KOPT-K1 (cell line): Measurements from ENCODE around the gene ARFRP1.

ENCODE experiments used
- H3K27ac ChIP-seq: fragments of 200-600 bp; sonication (generic); 2 replicates; pipeline ENCODE4 v1.5.1; 2016; ENCODE audit warnings: antibody characterized with exemption, mild to moderate bottlenecking, low read depth, low read length; ENCODE audit not compliant: poor library complexity, severe bottlenecking
- H3K36me3 ChIP-seq: fragments of 200-600 bp; sonication (generic); 2 replicates; pipeline ENCODE4 v1.5.1; 2017; ENCODE audit warnings: antibody characterized with exemption, mild to moderate bottlenecking, low read length, moderate library complexity; ENCODE audit not compliant: insufficient read depth
- H3K9me3 ChIP-seq: fragments of 200-600 bp; sonication (generic); 2 replicates; pipeline ENCODE4 v1.5.1; 2017; ENCODE audit warnings: antibody characterized with exemption, low read length, mild to moderate bottlenecking; ENCODE audit not compliant: insufficient read depth, poor library complexity, severe bottlenecking

Gene ARFRP1

GRCh38 chr20:63746751-63747315, 39.1 kb upstream of the ARFRP1 start:
- H3K27ac ChIP-seq, result no peak overlapping the region
- peaks cover 5% of the 10 kb centered on the region; the same call in 1 of the 2 replicates for H3K36me3 ChIP-seq
- H3K9me3 ChIP-seq, result no peaks in the 10 kb centered on the region

- H3K36me3 ChIP-seq, result peaks cover 5% of the 10 kb centered on the region; the same call in 1 of the 2 replicates
- H3K27ac ChIP-seq, result no peak overlapping the region
These were observed 38.4 kb upstream of the ARFRP1 start for GRCh38 chr20:63745961-63746731.

GRCh38 chr20:63745424-63745805, 37.6 kb upstream of the ARFRP1 start:
- Histone ChIP-seq H3K36me3 (peaks cover 5% of the 10 kb centered on the region; the same call in 1 of the 2 replicates), H3K9me3 (no peaks in the 10 kb centered on the region), H3K27ac (no peak overlapping the region)

More at GRCh38 chr20:63745961-63746731, 38.4 kb upstream of the ARFRP1 start:
- H3K9me3 ChIP-seq, result no peaks in the 10 kb centered on the region

GRCh38 chr20:63744574-63745423, 37.0 kb upstream of the ARFRP1 start:
- Histone ChIP-seq H3K27ac (no peak overlapping the region), H3K9me3 (no peaks in the 10 kb centered on the region)

GRCh38 chr20:63744158-63744557, 36.4 kb upstream of the ARFRP1 start:
- Histone ChIP-seq H3K27ac (no peak overlapping the region), H3K9me3 (no peaks in the 10 kb centered on the region)

More at GRCh38 chr20:63744574-63745423, 37.0 kb upstream of the ARFRP1 start:
- H3K36me3 ChIP-seq, result peaks cover 5% of the 10 kb centered on the region; the same call in 1 of the 2 replicates

GRCh38 chr20:63743210-63743970, 35.6 kb upstream of the ARFRP1 start:
- no peaks in the 10 kb centered on the region for H3K9me3 ChIP-seq
- peaks cover 8% of the 10 kb centered on the region; the same call in 1 of the 2 replicates for H3K36me3 ChIP-seq
- no peak overlapping the region for H3K27ac ChIP-seq

More at GRCh38 chr20:63744158-63744557, 36.4 kb upstream of the ARFRP1 start:
- H3K36me3 ChIP-seq, result peaks cover 5% of the 10 kb centered on the region; the same call in 1 of the 2 replicates

GRCh38 chr20:63742381-63743024, 34.7 kb upstream of the ARFRP1 start:
- Histone ChIP-seq H3K27ac (no peak overlapping the region), H3K36me3 (peaks cover 8% of the 10 kb centered on the region; the same call in 1 of the 2 replicates), H3K9me3 (no peaks in the 10 kb centered on the region)

GRCh38 chr20:63741676-63742380, 34.1 kb upstream of the ARFRP1 start:
- H3K36me3 ChIP-seq, result peaks cover 8% of the 10 kb centered on the region; the same call in 1 of the 2 replicates
- H3K27ac ChIP-seq, result no peak overlapping the region

GRCh38 chr20:63741354-63741675, 33.5 kb upstream of the ARFRP1 start:
- no peak overlapping the region for H3K27ac ChIP-seq

More at GRCh38 chr20:63741676-63742380, 34.1 kb upstream of the ARFRP1 start:
- no peaks in the 10 kb centered on the region for H3K9me3 ChIP-seq

GRCh38 chr20:63740627-63741353, 33.0 kb upstream of the ARFRP1 start:
- peaks cover 11% of the 10 kb centered on the region for H3K36me3 ChIP-seq
- no peaks in the 10 kb centered on the region for H3K9me3 ChIP-seq
- no peak overlapping the region for H3K27ac ChIP-seq

More at GRCh38 chr20:63741354-63741675, 33.5 kb upstream of the ARFRP1 start:
- peaks cover 8% of the 10 kb centered on the region; the same call in 1 of the 2 replicates for H3K36me3 ChIP-seq
- no peaks in the 10 kb centered on the region for H3K9me3 ChIP-seq

- Histone ChIP-seq H3K9me3 (no peaks in the 10 kb centered on the region), H3K27ac (no peak overlapping the region), H3K36me3 (peaks cover 18% of the 10 kb centered on the region)
These were observed 32.4 kb upstream of the ARFRP1 start for GRCh38 chr20:63740070-63740626.

- no peak within 1 kb of the TSS for H3K27ac ChIP-seq
- no peaks in the 10 kb centered on the region for H3K9me3 ChIP-seq
- H3K36me3 ChIP-seq, result peaks cover 25% of the 10 kb centered on the region
These were observed 31.6 kb upstream of the ARFRP1 start, which contains the start of gene SLC2A4RG for GRCh38 chr20:63739130-63740069. Gene SLC2A4RG (plus strand): TSS chr20:63739776. CDS start chr20:63739913, 137 bp downstream.
